Thoracic aorta (tissue), 2 donors: ENCODE measurements around the gene PTP4A2. TPM values are rescaled to one million over a fixed set of nuclear protein-coding genes. Genes with fewer than 3 reads are reported as not detected.

ENCODE experiments used
- ATAC-seq: fragments of 150-250 bp; one replicate; pipeline ENCODE4 v1.8.0; 2017; ENCODE audit warnings: low read depth; ENCODE audit not compliant: insufficient number of reproducible peaks, low FRiP score
- DNase-seq: peaks from one replicate; pipeline ENCODE4 v3.0.0-alpha.2; 2020; ENCODE audit warnings: low spot score
- H3K27ac ChIP-seq, 2 donors: fragments of 200-600 bp; sonication (generic); 1 replicate in 1 of 2; 2 replicates in 1 of 2; pipeline ENCODE4 v1.5.1; 2016; ENCODE audit warnings: mild to moderate bottlenecking in 2 of 2, moderate library complexity in 2 of 2
- H3K27me3 ChIP-seq: fragments of 200-600 bp; sonication (generic); replicated peaks from 2 replicates; pipeline ENCODE4 v1.6.0; 2016; ENCODE audit warnings: mild to moderate bottlenecking; ENCODE audit not compliant: insufficient read depth
- H3K36me3 ChIP-seq: fragments of 200-600 bp; sonication (generic); one replicate; pipeline ENCODE4 v1.5.1; 2016
- H3K4me1 ChIP-seq, 2 donors: fragments of 200-600 bp; sonication (generic); 1 replicate in 1 of 2; 2 replicates in 1 of 2; pipeline versions ENCODE4 v1.5.1 to v1.6.0; 2016; ENCODE audit warnings: low read depth in 2 of 2, mild to moderate bottlenecking in 1 of 2; ENCODE audit not compliant: control insufficient read depth in 1 of 2
- H3K4me3 ChIP-seq: fragments of 200-600 bp; sonication (generic); 2 replicates; pipeline ENCODE4 v1.5.1; 2016; ENCODE audit warnings: mild to moderate bottlenecking
- H3K9me3 ChIP-seq: fragments of 200-600 bp; sonication (generic); 2 replicates; pipeline ENCODE4 v1.5.1; 2016
- total RNA-seq, 2 donors: library from RNA; depleted of rRNA; stranded (reverse); fragments of >200 nt; gene quantifications; one replicate each; pipeline versions ENCODE4 v1.1.0 to v1.2.3, GENCODE V29; 2016
- TF ChIP-seq, protein P1 (sequence below): fragments of 200-600 bp; sonication (generic); IDR thresholded peaks from one replicate; pipeline ENCODE4 v1.5.1; 2019; ENCODE audit warnings: antibody characterized with exemption

The PTP4A2 gene
- 100 to 1,000 TPM; 104 to 237 TPM for total RNA-seq

DNA sequence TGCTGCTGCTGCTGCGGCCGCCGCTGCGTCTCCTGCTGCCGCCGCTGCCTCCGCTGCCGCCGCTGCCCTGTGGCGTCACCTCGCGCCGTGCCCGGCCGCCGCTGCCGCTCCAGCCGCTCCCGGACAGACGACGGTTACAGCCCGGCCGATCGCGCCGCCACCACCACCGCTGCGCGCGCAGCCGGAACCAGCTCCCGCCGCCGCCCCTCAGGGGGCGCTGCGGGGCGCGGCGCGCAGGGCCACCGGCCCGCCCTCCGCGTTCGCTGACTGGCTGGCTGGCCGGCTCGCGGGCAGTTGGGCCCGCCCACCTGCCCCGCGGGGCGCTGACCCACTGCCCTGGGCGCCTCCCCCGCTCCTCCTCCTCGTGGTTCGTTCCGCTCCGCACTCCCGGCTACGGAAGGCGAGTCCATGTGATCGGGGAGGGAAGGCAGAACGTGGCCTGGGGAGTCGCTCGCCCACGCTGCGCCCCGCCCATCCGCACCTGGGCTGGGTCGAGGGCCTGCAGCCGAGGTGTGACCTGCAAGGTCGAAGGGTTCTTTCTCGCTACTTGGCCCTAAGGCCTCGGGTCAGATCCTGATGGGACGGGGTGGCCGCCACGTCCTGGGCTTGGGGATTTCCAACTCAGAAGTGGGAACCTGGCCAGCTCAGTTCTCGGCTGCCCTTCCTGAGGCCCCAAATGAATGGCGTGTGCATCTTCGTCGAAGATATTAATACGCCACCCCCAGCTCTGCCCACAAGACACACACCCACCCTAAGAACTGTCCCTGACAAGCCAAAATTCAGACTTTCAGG is at the start of gene PTP4A2:
Gene PTP4A2, minus strand, starts transcription at position 185 of the 792 bp plus-strand sequence. CDS start 19,303 bp downstream, outside the sequence.
- TF ChIP-seq, protein P1, sequence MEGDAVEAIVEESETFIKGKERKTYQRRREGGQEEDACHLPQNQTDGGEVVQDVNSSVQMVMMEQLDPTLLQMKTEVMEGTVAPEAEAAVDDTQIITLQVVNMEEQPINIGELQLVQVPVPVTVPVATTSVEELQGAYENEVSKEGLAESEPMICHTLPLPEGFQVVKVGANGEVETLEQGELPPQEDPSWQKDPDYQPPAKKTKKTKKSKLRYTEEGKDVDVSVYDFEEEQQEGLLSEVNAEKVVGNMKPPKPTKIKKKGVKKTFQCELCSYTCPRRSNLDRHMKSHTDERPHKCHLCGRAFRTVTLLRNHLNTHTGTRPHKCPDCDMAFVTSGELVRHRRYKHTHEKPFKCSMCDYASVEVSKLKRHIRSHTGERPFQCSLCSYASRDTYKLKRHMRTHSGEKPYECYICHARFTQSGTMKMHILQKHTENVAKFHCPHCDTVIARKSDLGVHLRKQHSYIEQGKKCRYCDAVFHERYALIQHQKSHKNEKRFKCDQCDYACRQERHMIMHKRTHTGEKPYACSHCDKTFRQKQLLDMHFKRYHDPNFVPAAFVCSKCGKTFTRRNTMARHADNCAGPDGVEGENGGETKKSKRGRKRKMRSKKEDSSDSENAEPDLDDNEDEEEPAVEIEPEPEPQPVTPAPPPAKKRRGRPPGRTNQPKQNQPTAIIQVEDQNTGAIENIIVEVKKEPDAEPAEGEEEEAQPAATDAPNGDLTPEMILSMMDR: no peak
- ATAC-seq: peak; percentile 78

DNA sequence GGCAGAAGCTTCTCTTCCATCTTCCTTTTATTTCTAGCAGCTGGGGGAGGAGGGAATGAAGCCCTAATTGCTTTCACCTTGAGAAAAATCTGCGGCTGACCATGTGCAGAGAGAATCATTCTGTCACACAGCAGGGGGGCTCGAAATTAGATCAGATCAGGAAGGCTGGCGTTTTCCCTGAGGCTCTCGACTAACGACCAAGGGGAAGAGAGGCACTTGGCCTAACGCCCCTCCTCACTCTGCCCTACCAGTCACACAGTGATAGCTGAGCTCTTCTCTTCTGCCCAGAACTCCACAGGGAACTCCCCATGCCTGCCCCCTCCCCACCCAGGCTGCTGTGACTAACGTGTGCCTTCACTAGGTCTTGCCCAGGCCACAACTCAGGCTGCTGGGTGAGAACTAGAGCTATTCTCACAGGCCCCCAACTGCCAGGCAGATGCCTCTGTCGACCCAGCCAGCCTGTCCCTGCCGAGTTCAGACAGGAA is 49.0 kb upstream of the PTP4A2 start:
- Histone ChIP-seq H3K27me3 (no peaks in the 10 kb centered on the region), H3K9me3 (no peaks in the 10 kb centered on the region), H3K4me1 (peaks cover 0 to 24% of the 10 kb centered on the region in 2 donors), H3K4me3 (no peak overlapping the region), H3K36me3 (no peaks in the 10 kb centered on the region), H3K27ac (no peak overlapping the region)
- no peak for DNase-seq
- ATAC-seq: no peak
- TF ChIP-seq, protein P1: no peak

More for the DNA sequence above, at the start of gene PTP4A2:
- H3K36me3 ChIP-seq: no peaks in the 10 kb centered on the region
- DNase-seq: peak; percentile 70
- peak within 1 kb of the TSS; percentile 94 for H3K4me3 ChIP-seq
- H3K9me3 ChIP-seq: no peaks in the 10 kb centered on the region
- peak within 1 kb of the TSS; percentile 92 to 96 for H3K27ac ChIP-seq
- peaks cover 31 to 51% of the 10 kb centered on the region in 2 donors for H3K4me1 ChIP-seq
- H3K27me3 ChIP-seq: no peaks in the 10 kb centered on the region

DNA sequence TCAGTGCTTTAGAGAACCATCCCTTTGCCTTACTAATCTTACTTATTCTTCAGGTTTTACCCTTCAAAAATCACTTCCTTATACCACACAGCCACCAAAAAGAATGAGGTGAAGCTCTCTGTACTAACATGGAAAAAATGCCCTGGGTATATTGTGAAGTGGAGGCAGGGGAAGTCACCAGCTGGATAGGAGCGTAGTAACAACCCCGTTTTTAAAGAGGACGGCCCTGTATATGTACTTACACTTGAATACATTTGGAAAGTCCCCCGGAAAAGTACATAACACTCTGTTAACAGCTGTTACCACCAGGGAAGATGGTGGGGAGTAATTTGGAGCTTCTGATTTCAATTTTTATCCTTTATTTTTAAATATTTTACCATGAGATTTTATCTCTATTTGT is 47.3 kb upstream of the PTP4A2 start:
- TF ChIP-seq, protein P1: no peak
- H3K9me3 ChIP-seq: no peaks in the 10 kb centered on the region
- no peak overlapping the region for H3K4me3 ChIP-seq
- no peaks in the 10 kb centered on the region for H3K27me3 ChIP-seq
- peak overlapping the region in 1 of 2 donors; percentile 33 for H3K27ac ChIP-seq
- H3K36me3 ChIP-seq: no peaks in the 10 kb centered on the region
- ATAC-seq (no peak), DNase-seq (no peak)
- H3K4me1 ChIP-seq: peaks cover 0 to 10% of the 10 kb centered on the region in 2 donors

DNA sequence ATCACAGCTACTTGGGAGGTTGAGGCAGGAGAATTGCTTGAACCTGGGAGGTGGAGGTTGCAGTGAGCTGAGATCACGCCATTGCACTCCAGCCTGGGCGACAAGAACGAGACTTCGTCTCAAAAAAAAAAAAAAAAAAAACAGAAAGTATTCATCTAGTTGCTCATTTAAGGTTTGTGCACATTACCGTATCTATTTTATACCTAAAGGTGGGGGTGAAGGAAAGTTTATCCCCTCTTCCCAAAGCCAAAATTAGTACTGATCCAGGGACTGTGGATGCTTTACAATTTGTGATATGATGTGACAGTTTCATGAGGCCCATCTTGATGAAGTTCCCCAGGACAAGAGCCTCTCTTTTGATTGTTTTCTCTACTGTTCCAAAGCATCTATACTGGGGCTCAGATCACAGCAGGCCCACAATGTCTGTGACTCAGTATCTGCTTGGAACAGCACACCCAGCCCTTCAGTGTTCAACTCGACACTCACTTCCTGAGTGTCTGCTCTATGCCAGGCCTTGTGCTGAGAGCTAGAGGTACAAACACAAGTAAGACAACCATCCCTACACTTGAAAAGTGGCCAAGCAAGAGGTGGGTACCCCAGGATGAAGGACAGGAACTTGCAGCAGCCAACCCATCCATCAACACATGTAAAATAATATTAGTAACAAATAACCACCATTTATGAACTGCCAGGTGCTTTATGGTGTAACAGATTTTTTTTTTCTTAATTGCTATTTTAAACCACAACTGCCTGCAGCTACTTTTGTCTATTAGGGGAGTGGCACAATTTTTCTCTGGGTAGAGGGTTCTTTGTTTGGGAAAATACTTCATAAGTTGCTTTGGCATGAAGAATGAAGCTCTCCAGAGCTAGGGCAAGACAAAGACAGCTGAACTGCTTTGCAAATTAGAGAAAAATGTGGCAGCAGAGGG is 46.5 kb upstream of the PTP4A2 start:
- ATAC-seq: no peak
- Histone ChIP-seq H3K4me1 (peaks cover 0 to 10% of the 10 kb centered on the region in 2 donors), H3K4me3 (no peak overlapping the region), H3K27ac (peak overlapping the region in 1 of 2 donors; percentile 33), H3K9me3 (no peaks in the 10 kb centered on the region), H3K36me3 (no peaks in the 10 kb centered on the region), H3K27me3 (no peaks in the 10 kb centered on the region)
- TF ChIP-seq, protein P1: no peak
- DNase-seq: no peak

DNA sequence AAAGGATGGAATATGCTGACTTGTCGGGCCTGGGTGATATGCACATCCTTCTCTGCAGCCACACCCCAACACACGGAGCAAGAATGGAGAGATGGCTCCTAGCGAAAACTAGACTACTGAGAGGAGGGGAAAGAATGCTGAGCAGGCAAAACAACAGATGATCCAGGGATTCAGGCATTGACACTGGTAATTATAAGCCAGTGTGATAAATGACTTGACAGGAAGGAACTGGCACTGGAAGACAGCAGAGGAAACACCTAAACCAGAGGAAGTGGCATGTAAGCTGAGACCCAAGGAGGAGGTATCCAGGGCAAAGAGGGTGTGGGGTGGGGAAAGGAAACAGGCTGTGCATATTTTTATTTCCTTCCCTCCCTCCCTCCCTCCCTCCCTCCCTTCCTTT is 43.8 kb upstream of the PTP4A2 start:
- Histone ChIP-seq H3K4me3 (no peak overlapping the region), H3K36me3 (no peaks in the 10 kb centered on the region), H3K4me1 (peaks cover 0 to 14% of the 10 kb centered on the region in 2 donors), H3K27ac (no peak overlapping the region), H3K27me3 (no peaks in the 10 kb centered on the region), H3K9me3 (no peaks in the 10 kb centered on the region)
- TF ChIP-seq, protein P1: no peak
- DNase-seq: no peak
- ATAC-seq: no peak
